Psoas muscle (tissue), 8 donors: ENCODE results near the gene GRIA3. TPM values are rescaled to one million over a fixed set of nuclear protein-coding genes. Genes with fewer than 3 reads are reported as not detected.

Experiments used
- ATAC-seq, 4 donors: fragments of 200-7000 bp; cut with Tn5 transposase; one replicate each; pipeline ENCODE4 v1.9.1; 2020; ENCODE audit warnings: moderate library complexity in 3 of 4, mild to moderate bottlenecking in 2 of 4
- DNase-seq, 2 donors: peaks; one replicate each; pipeline ENCODE4 v3.0.0-alpha.2; 2020
- H3K27ac ChIP-seq: fragments of 200-600 bp; one replicate; pipeline ENCODE4 v1.8.0; 2022
- H3K27me3 ChIP-seq, 3 donors: fragments of 200-600 bp in 1 of 3; one replicate each; pipeline versions ENCODE4 v1.6.1 to v1.8.0; 2013 to 2022; ENCODE audit warnings: low read length in 2 of 3, mild to moderate bottlenecking in 2 of 3, moderate library complexity in 1 of 3; ENCODE audit not compliant: insufficient read depth in 3 of 3
- H3K36me3 ChIP-seq, 2 donors: fragments of 200-600 bp in 1 of 2; one replicate each; pipeline versions ENCODE4 v1.6.1 to v1.8.0; 2013 to 2022; ENCODE audit warnings: low read depth in 1 of 2, mild to moderate bottlenecking in 1 of 2, moderate library complexity in 1 of 2; ENCODE audit not compliant: insufficient read depth in 1 of 2
- H3K4me1 ChIP-seq: fragments of 200-600 bp; one replicate; pipeline ENCODE4 v1.8.0; 2022
- H3K4me3 ChIP-seq: fragments of 200-600 bp; one replicate; pipeline ENCODE4 v1.8.0; 2022; ENCODE audit warnings: mild to moderate bottlenecking
- H3K9me3 ChIP-seq: fragments of 200-600 bp; one replicate; pipeline ENCODE4 v1.8.0; 2022
- WGBS, 3 donors: extraction: QIAGEN DNeasy Blood & Tissue Kit; methylation state at CpG; one replicate each; pipeline versions ENCODE4 v1.1.6 to v1.1.7; 2013; 5-methylcytosine and 5-hydroxymethylcytosine counted together
- intact Hi-C, 2 donors: fragments of 100-400 bp; cut with DNase I; formaldehyde crosslinking; loops; one replicate each; pipeline versions ENCODE4 v1.11.0 to v1.14.2; 2022
- polyA plus RNA-seq, 3 donors: library from polyadenylated mRNA; stranded (reverse); fragments of 200-250 nt; gene quantifications; one replicate each; pipeline ENCODE4 v1.2.3, GENCODE V29; 2013
- total RNA-seq, 4 donors: library from RNA; stranded (reverse); fragmentation: NEBNext Ultra II Directional in 2 of 4; extraction: Animal tissue kit (Norgen Biotek cat#: 25700) in 2 of 4; gene quantifications; one replicate each; pipeline versions ENCODE4 v1.2.1 to v1.2.4, GENCODE V29; 2021 to 2023
- TF ChIP-seq, protein P1 (sequence below): fragments of 200-600 bp; IDR thresholded peaks from one replicate; pipeline ENCODE4 v1.8.0; 2022; ENCODE audit warnings: antibody characterized with exemption
- donor health status: healthy with polysubstance abuse.
- donor health status: DM: no; HTN: no; CAD: no; lungs with moderate emphysema.
- donor health status: Bipolar disorder and iron deficiency.
- donor health status: healthy.
- donor health status: DM: yes; HTN: yes; CAD: no.
- donor health status: DM: no; HTN: no; CAD: no.
- donor health status: DM: no; HTN: no; CAD: no.
- donor health status: DM: yes; HTN: yes; CAD: no.

Gene GRIA3
- total and polyA plus RNA-seq, 7 donors, result 0.03 to 0.32 (median 0.21) TPM; not detected in 1

DNA sequence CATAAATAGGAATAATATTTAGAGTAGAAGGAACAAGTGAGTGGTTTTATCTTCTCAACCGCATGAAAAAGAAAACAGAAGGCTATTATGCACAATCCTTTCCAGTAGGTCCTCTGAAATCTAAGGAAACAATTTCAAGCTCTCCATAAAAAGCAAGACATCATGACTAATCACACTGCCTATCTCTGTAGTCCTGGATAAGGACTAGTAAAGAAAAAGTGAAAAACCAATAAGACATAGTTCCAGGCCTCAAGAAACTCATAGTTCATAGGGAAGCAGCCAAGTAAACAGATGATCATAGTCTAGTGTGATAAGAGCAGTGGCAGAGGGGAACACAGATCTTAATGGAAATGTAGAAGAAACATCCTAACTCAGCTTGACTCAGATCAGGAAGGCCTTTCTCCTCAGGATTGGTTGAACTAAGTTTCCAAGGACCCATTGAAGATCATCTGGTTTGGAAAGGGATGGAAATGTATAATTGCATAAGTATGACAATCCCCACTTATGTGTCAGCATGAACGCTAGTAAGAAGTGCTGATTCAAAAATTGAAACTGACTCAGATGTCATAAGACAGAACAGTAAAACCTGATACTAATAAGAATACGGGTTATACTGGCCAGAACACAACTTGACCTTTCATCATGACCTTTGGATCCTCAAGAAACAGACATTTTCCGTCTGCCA, 155.3 kb downstream of the GRIA3 start:
- H3K27me3 ChIP-seq, result no peaks in the 10 kb centered on the region
- no peak overlapping the region for H3K4me3 ChIP-seq
- DNase-seq (no peak), ATAC-seq (no peak)
- H3K36me3 ChIP-seq, result no peaks in the 10 kb centered on the region
- TF ChIP-seq, protein P1, sequence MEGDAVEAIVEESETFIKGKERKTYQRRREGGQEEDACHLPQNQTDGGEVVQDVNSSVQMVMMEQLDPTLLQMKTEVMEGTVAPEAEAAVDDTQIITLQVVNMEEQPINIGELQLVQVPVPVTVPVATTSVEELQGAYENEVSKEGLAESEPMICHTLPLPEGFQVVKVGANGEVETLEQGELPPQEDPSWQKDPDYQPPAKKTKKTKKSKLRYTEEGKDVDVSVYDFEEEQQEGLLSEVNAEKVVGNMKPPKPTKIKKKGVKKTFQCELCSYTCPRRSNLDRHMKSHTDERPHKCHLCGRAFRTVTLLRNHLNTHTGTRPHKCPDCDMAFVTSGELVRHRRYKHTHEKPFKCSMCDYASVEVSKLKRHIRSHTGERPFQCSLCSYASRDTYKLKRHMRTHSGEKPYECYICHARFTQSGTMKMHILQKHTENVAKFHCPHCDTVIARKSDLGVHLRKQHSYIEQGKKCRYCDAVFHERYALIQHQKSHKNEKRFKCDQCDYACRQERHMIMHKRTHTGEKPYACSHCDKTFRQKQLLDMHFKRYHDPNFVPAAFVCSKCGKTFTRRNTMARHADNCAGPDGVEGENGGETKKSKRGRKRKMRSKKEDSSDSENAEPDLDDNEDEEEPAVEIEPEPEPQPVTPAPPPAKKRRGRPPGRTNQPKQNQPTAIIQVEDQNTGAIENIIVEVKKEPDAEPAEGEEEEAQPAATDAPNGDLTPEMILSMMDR, result no peak
- H3K9me3 ChIP-seq, result no peaks in the 10 kb centered on the region
- intact Hi-C loops, result no loop called here
- no peaks in the 10 kb centered on the region for H3K4me1 ChIP-seq
- WGBS, 3 donors, result 45 to 72% (median 58%) methylated on average over 4 of the region's 4 CpGs
- no peak overlapping the region for H3K27ac ChIP-seq

DNA sequence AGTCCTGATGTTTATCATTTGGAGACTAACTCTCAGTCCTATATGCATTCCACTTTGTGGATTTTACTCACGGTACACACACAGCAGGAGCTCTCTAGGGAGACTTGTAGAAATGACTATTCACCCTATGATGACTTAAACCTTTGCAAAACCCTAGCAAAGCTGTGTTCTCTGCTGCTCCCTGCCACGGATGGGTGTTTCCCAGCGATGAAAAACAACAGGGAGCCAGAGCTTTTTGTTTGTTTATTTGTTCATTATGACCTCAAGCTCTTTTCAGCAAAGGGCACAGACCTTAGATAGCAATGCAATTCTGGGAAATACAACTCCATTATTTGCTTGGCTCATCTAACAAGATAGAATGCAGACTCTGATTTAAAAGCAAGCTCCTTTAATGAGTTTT, 156.6 kb downstream of the GRIA3 start:
- Histone ChIP-seq H3K27ac (no peak overlapping the region), H3K9me3 (no peaks in the 10 kb centered on the region), H3K36me3 (no peaks in the 10 kb centered on the region), H3K4me1 (no peaks in the 10 kb centered on the region), H3K4me3 (no peak overlapping the region), H3K27me3 (no peaks in the 10 kb centered on the region)
- DNase-seq, result no peak
- TF ChIP-seq, protein P1, result no peak
- 6 to 17% (median 15%) methylated on average over 3 of the region's 3 CpGs for WGBS, 3 donors
- ATAC-seq, result no peak
- intact Hi-C loops, result no loop called here

DNA sequence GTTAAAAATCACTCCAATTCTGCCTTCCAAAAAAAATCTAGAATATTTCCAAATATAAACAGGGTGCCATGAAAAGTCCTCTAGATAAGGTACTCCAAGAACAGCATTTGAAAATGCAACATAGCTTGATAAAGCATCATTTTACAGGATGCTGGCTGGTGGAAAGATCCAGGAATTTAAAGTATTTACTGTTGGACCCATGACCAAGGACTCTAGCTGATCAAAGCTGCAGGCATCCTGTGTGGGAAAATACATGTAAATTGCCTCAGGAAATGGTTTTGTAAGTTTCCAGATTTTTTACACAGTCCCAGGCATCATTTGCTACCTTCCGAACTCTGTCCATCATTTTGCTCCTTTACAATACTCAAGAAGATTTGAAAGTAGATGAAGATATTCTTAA, 164.4 kb downstream of the GRIA3 start:
- 63 to 88% (median 76%) methylated on average over 1 of the region's 1 CpG for WGBS, 3 donors
- H3K4me3 ChIP-seq, result no peak overlapping the region
- H3K9me3 ChIP-seq, result no peaks in the 10 kb centered on the region
- H3K27me3 ChIP-seq, result no peaks in the 10 kb centered on the region
- intact Hi-C loops, result no loop called here
- no peak for ATAC-seq
- TF ChIP-seq, protein P1, result no peak
- no peak overlapping the region for H3K27ac ChIP-seq
- DNase-seq, result no peak
- H3K4me1 ChIP-seq, result no peaks in the 10 kb centered on the region
- no peaks in the 10 kb centered on the region for H3K36me3 ChIP-seq

DNA sequence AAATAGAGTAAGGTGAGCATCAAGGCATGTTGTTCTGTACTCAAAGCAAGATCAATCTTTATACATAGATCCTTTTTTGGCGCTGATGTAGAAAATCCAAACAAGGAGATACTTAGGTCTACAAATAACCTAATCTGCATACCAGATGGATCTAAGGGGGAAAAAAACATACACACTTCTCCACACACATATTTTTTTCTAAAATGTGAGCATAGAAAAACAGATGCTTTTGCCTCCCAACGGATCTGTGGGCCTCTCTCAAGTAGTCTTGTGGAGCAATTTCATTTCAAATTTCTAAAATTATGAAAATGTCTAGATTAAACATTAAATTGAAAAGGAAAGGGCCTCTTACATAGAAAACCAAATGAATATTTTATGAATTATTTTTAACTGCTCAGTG, 166.1 kb downstream of the GRIA3 start:
- Histone ChIP-seq H3K27ac (no peak overlapping the region), H3K36me3 (no peaks in the 10 kb centered on the region), H3K4me1 (no peaks in the 10 kb centered on the region), H3K27me3 (no peaks in the 10 kb centered on the region), H3K9me3 (no peaks in the 10 kb centered on the region), H3K4me3 (no peak overlapping the region)
- ATAC-seq (no peak), DNase-seq (no peak)
- intact Hi-C loops, result no loop called here
- WGBS, 3 donors, result 47 to 63% (median 60%) methylated on average over 2 of the region's 2 CpGs
- TF ChIP-seq, protein P1, result no peak

DNA sequence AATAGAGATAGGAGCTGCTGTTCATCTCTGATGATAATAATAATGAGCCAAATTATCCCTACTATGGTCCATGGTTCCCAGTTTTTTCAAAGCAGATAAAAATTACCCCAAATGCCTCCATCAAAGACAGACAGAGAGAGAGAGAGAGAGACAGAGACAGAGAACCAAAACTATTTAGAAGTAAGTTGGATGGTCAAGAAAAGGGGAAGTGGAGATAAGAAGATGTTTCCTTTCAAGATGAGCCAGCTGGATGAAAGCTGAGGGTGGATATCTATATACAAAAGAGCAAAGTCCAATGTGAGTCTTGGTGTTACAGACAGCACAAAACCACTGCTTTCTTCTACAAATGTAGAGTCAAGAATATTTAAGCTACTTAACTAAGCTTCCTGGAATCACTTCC, 173.9 kb downstream of the GRIA3 start:
- H3K27ac ChIP-seq, result no peak overlapping the region
- TF ChIP-seq, protein P1, result no peak
- intact Hi-C loops, result no loop called here
- ATAC-seq (no peak), DNase-seq (no peak)
- H3K4me1 ChIP-seq, result no peaks in the 10 kb centered on the region
- H3K36me3 ChIP-seq, result no peaks in the 10 kb centered on the region
- no peaks in the 10 kb centered on the region for H3K9me3 ChIP-seq
- H3K4me3 ChIP-seq, result no peak overlapping the region
- no peaks in the 10 kb centered on the region for H3K27me3 ChIP-seq
